MM.1S (cell line): Measurements from ENCODE around the gene CALY.

Experiments
- DNase-seq: peaks from one replicate; pipeline ENCODE4 v3.0.0-alpha.2; 2015
- H2AFZ ChIP-seq: fragments of 300-600 bp; sonication (generic); 2 replicates; pipeline ENCODE4 v1.6.0; 2016; ENCODE audit warnings: antibody characterized with exemption, low read length
- H3F3A ChIP-seq: fragments of 300-600 bp; sonication (generic); 2 replicates; pipeline ENCODE4 v1.6.1; 2016; ENCODE audit warnings: mild to moderate bottlenecking, antibody characterized with exemption, low read length, moderate library complexity, mixed read lengths; ENCODE audit not compliant: insufficient read depth
- H3K27ac ChIP-seq: fragments of 300-600 bp; sonication (generic); 2 replicates; pipeline ENCODE4 v1.5.1; 2016; ENCODE audit warnings: mild to moderate bottlenecking, low read length
- H3K27me3 ChIP-seq: fragments of 300-600 bp; sonication (generic); replicated peaks from 2 replicates; pipeline ENCODE4 v1.6.0; 2016; ENCODE audit warnings: low read length; ENCODE audit not compliant: insufficient read depth
- H3K36me3 ChIP-seq: fragments of 300-600 bp; sonication (generic); replicated peaks from 2 replicates; pipeline ENCODE4 v1.6.1; 2016; ENCODE audit warnings: mild to moderate bottlenecking, low read length, mixed read lengths; ENCODE audit not compliant: insufficient read depth
- H3K4me1 ChIP-seq: fragments of 300-600 bp; sonication (generic); 2 replicates; pipeline ENCODE4 v1.6.1; 2016; ENCODE audit warnings: low read length, mixed read lengths
- H3K4me2 ChIP-seq: fragments of 300-600 bp; sonication (generic); 2 replicates; pipeline ENCODE4 v1.6.0; 2016; ENCODE audit warnings: low read depth, low read length
- H3K4me3 ChIP-seq: fragments of 300-600 bp; sonication (generic); 2 replicates; pipeline ENCODE4 v1.5.1; 2016; ENCODE audit warnings: low read length, mixed read lengths
- H3K79me2 ChIP-seq: fragments of 300-600 bp; sonication (generic); 2 replicates; pipeline ENCODE4 v1.6.1; 2016; ENCODE audit warnings: mixed run types, low read length, mixed read lengths
- H3K9ac ChIP-seq: fragments of 300-600 bp; sonication (generic); 2 replicates; pipeline ENCODE4 v1.6.1; 2016; ENCODE audit warnings: low read length, mixed read lengths
- H3K9me2 ChIP-seq: fragments of 300-600 bp; sonication (generic); replicated peaks from 2 replicates; pipeline ENCODE4 v1.6.1; 2016; ENCODE audit warnings: mild to moderate bottlenecking, low read length, mixed read lengths; ENCODE audit not compliant: insufficient read depth
- H3K9me3 ChIP-seq: fragments of 300-600 bp; sonication (generic); replicated peaks from 2 replicates; pipeline ENCODE4 v1.6.1; 2016; ENCODE audit warnings: mild to moderate bottlenecking, low read length, mixed read lengths; ENCODE audit not compliant: insufficient read depth
- H4K20me1 ChIP-seq: fragments of 300-600 bp; sonication (generic); 2 replicates; pipeline ENCODE4 v1.6.1; 2016; ENCODE audit warnings: mild to moderate bottlenecking, low read length, moderate library complexity, mixed read lengths; ENCODE audit not compliant: insufficient read depth
- EZH2 ChIP-seq: fragments of 300-600 bp; sonication (generic); optimal IDR thresholded peaks from 2 replicates; pipeline ENCODE3; 2017; ENCODE audit warnings: low read depth, mild to moderate bottlenecking, antibody characterized with exemption, low read length, mixed read lengths
- EZH2phosphoT487 ChIP-seq: fragments of 300-600 bp; sonication (generic); IDR thresholded peaks from 2 replicates; pipeline ENCODE4 v1.6.1; 2018; ENCODE audit warnings: antibody characterized with exemption, low read length
- TF ChIP-seq, protein P1 (sequence below): fragments of 300-600 bp; sonication (generic); IDR thresholded peaks from 2 replicates; pipeline ENCODE4 v1.5.1; 2016; ENCODE audit warnings: antibody characterized with exemption, low read length, mixed read lengths

CALY gene

GRCh38 chr10:133308421-133309099 is 28.1 kb downstream of the CALY start, which contains the start of the genes TUBGCP2 and ZNF511:
TUBGCP2 (minus strand) TSS chr10:133308872; CDS start chr10:133302941, 5,931 bp downstream.
ZNF511 (plus strand) TSS chr10:133308914; CDS start chr10:133308944, 30 bp downstream.
- Histone ChIP-seq H2AFZ (peak within 1 kb of the TSS; percentile 50), H3F3A (peaks cover 6% of the 10 kb centered on the region; the same call in 1 of the 2 replicates), H3K27ac (peak within 1 kb of the TSS; percentile 82), H3K4me2 (peak within 1 kb of the TSS; percentile 93), H3K4me1 (peaks cover 10% of the 10 kb centered on the region), H3K4me3 (peak within 1 kb of the TSS; percentile 90), H3K9me2 (no peaks in the 10 kb centered on the region), H3K27me3 (no peaks in the 10 kb centered on the region), H3K9ac (peak within 1 kb of the TSS; percentile 96), H3K79me2 (peaks cover 48% of the 10 kb centered on the region), H3K9me3 (no peaks in the 10 kb centered on the region), H3K36me3 (no peaks in the 10 kb centered on the region), H4K20me1 (no peaks in the 10 kb centered on the region)
- DNase-seq: peak; percentile 82
- TF ChIP-seq EZH2phosphoT487 (no peak), EZH2 (no peak)
- TF ChIP-seq, protein P1, sequence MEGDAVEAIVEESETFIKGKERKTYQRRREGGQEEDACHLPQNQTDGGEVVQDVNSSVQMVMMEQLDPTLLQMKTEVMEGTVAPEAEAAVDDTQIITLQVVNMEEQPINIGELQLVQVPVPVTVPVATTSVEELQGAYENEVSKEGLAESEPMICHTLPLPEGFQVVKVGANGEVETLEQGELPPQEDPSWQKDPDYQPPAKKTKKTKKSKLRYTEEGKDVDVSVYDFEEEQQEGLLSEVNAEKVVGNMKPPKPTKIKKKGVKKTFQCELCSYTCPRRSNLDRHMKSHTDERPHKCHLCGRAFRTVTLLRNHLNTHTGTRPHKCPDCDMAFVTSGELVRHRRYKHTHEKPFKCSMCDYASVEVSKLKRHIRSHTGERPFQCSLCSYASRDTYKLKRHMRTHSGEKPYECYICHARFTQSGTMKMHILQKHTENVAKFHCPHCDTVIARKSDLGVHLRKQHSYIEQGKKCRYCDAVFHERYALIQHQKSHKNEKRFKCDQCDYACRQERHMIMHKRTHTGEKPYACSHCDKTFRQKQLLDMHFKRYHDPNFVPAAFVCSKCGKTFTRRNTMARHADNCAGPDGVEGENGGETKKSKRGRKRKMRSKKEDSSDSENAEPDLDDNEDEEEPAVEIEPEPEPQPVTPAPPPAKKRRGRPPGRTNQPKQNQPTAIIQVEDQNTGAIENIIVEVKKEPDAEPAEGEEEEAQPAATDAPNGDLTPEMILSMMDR: no peak

GRCh38 chr10:133307776-133308420 is 28.8 kb downstream of the CALY start:
- Histone ChIP-seq H3K36me3 (no peaks in the 10 kb centered on the region), H3K9me2 (no peaks in the 10 kb centered on the region), H3K27ac (peak overlapping the region; percentile 82), H3K27me3 (no peaks in the 10 kb centered on the region), H3K4me2 (peak overlapping the region; percentile 93), H3K4me3 (peak overlapping the region; percentile 90), H3K4me1 (peaks cover 10% of the 10 kb centered on the region), H3K79me2 (peaks cover 55% of the 10 kb centered on the region), H3F3A (peaks cover 6% of the 10 kb centered on the region; the same call in 1 of the 2 replicates), H3K9me3 (no peaks in the 10 kb centered on the region), H2AFZ (peak overlapping the region; percentile 50), H3K9ac (peak overlapping the region; percentile 96), H4K20me1 (no peaks in the 10 kb centered on the region)
- TF ChIP-seq, protein P1: peak; percentile 88
- no peak for TF ChIP-seq EZH2
- peak; percentile 92 for DNase-seq

- Histone ChIP-seq H3K4me3 (no peak overlapping the region), H3K27me3 (no peaks in the 10 kb centered on the region), H3K9ac (no peak overlapping the region), H3K36me3 (no peaks in the 10 kb centered on the region), H3K9me3 (no peaks in the 10 kb centered on the region), H3K4me2 (peak overlapping the region; percentile 93; the same call in 1 of the 2 replicates), H2AFZ (no peak overlapping the region), H3K9me2 (no peaks in the 10 kb centered on the region), H3K27ac (no peak overlapping the region), H3F3A (peaks cover 6% of the 10 kb centered on the region; the same call in 1 of the 2 replicates), H3K4me1 (peaks cover 10% of the 10 kb centered on the region), H3K79me2 (peaks cover 61% of the 10 kb centered on the region), H4K20me1 (no peaks in the 10 kb centered on the region)
- DNase-seq: no peak
- TF ChIP-seq, protein P1: no peak
- TF ChIP-seq EZH2 (no peak), EZH2phosphoT487 (no peak)
Measured at GRCh38 chr10:133306941-133307379, 29.7 kb downstream of the CALY start.
